BJ (cell line): ENCODE results near the gene TESK2. TPM values are rescaled to one million over a fixed set of nuclear protein-coding genes. Genes with fewer than 3 reads are reported as not detected.

ENCODE experiments used
- CTCF ChIA-PET: fragments of 350-600 bp; formaldehyde crosslinking; extraction: SDS; loops from one replicate; lab custom pipeline; 2021; ENCODE audit warnings: antibody characterized with exemption, inconsistent platforms; lab: Yijun Ruan, JAX
- POLR2A ChIA-PET: fragments of 300-600 bp; sonication (Branson Sonifier 250); formaldehyde crosslinking; extraction: SDS; loops from one replicate; lab custom pipeline; 2021; ENCODE audit warnings: antibody characterized with exemption; lab: Charles Lee
- DNase-seq: peaks from one replicate; pipeline ENCODE4 v3.0.0-alpha.2; 2011; ENCODE audit warnings: low read depth
- H3K27me3 ChIP-seq: 2 replicates; pipeline ENCODE4 v1.6.0; 2011; ENCODE audit warnings: low read length; ENCODE audit not compliant: control insufficient read depth, insufficient read depth
- H3K36me3 ChIP-seq: 2 replicates; pipeline ENCODE4 v1.5.1; 2011; ENCODE audit warnings: low read length; ENCODE audit not compliant: control insufficient read depth, insufficient read depth
- H3K4me3 ChIP-seq: 2 replicates; pipeline ENCODE4 v1.5.1; 2011; ENCODE audit warnings: low read depth, mild to moderate bottlenecking, control low read depth, low read length
- CTCF ChIP-seq: IDR thresholded peaks from 2 replicates; pipeline ENCODE4 v1.5.1; 2011; ENCODE audit warnings: low read depth, mild to moderate bottlenecking, control low read depth, inconsistent platforms, low read length, moderate library complexity; ENCODE audit not compliant: insufficient read depth
- polyA plus RNA-seq: library from polyadenylated mRNA; depleted of rRNA; stranded (reverse); fragments of >200 nt; gene quantifications from 2 replicates; pipeline ENCODE4 v1.2.3, GENCODE V29; 2011

Gene TESK2
- polyA plus RNA-seq, 1 experiment: 2.5 TPM

- ChIA-PET CTCF (no interaction called here), POLR2A (no interaction called here)
- Histone ChIP-seq H3K27me3 (no peaks in the 10 kb centered on the region), H3K4me3 (no peak overlapping the region), H3K36me3 (no peaks in the 10 kb centered on the region)
- no peak for DNase-seq
- no peak for TF ChIP-seq CTCF
Observed at GRCh38 chr1:45383191-45383590, 107.8 kb downstream of the TESK2 start.

- ChIA-PET POLR2A (no interaction called here), CTCF (no interaction called here)
- Histone ChIP-seq H3K4me3 (no peak overlapping the region), H3K36me3 (no peaks in the 10 kb centered on the region), H3K27me3 (no peaks in the 10 kb centered on the region)
- DNase-seq: no peak
- TF ChIP-seq CTCF: no peak
Observed at GRCh38 chr1:45381243-45381642, 109.7 kb downstream of the TESK2 start.

- Histone ChIP-seq H3K4me3 (no peak overlapping the region), H3K27me3 (no peaks in the 10 kb centered on the region), H3K36me3 (no peaks in the 10 kb centered on the region)
- ChIA-PET POLR2A (no interaction called here), CTCF (no interaction called here)
- no peak for TF ChIP-seq CTCF
- DNase-seq: no peak
Observed at GRCh38 chr1:45380730-45381129, 110.2 kb downstream of the TESK2 start.

GRCh38 chr1:45380125-45380524, 110.8 kb downstream of the TESK2 start:
- ChIA-PET CTCF (no interaction called here), POLR2A (no interaction called here)
- Histone ChIP-seq H3K4me3 (no peak overlapping the region), H3K27me3 (no peaks in the 10 kb centered on the region), H3K36me3 (no peaks in the 10 kb centered on the region)
- TF ChIP-seq CTCF: no peak
- DNase-seq: no peak

GRCh38 chr1:45379524-45379923, 111.4 kb downstream of the TESK2 start:
- ChIA-PET CTCF (interaction anchor here (1.7 kb wide), 1 partner anchor 113 kb away, joined by 6 read pairs; no protein-coding TSS in a partner anchor), POLR2A (no interaction called here)
- Histone ChIP-seq H3K27me3 (no peaks in the 10 kb centered on the region), H3K4me3 (no peak overlapping the region), H3K36me3 (no peaks in the 10 kb centered on the region)
- no peak for DNase-seq
- no peak for TF ChIP-seq CTCF
